ENCODE results near the gene NGB.

The NGB gene

GRCh38 chr14:77266336-77266735 is 4.7 kb downstream of the NGB start:
- in situ Hi-C loops (cut with HindIII; ENCODE audit: low sequenced_read_pairs): no loop called here
- no peak for TF ChIP-seq CTCF (IDR thresholded peaks at IDR 0.05; ENCODE audit: low read depth, low read length, missing control alignments)

GRCh38 chr14:77265561-77266335 is 5.3 kb downstream of the NGB start:
- TF ChIP-seq CTCF (IDR thresholded peaks at IDR 0.05; ENCODE audit: low read depth, low read length, missing control alignments): no peak
- in situ Hi-C loops (cut with HindIII; ENCODE audit: low sequenced_read_pairs): no loop called here
- DNase-seq (ENCODE audit: low read depth): no peak
- no peak overlapping the region for H3K4me3 ChIP-seq (ENCODE audit: low read depth, low read length)

More at GRCh38 chr14:77266336-77266735, 4.7 kb downstream of the NGB start:
- DNase-seq (ENCODE audit: low read depth): no peak
- no peak overlapping the region for H3K4me3 ChIP-seq (ENCODE audit: low read depth, low read length)

- in situ Hi-C loops (cut with HindIII; ENCODE audit: low sequenced_read_pairs): no loop called here
- no peak for TF ChIP-seq CTCF (IDR thresholded peaks at IDR 0.05; ENCODE audit: low read depth, low read length, missing control alignments)
- no peak for DNase-seq (ENCODE audit: low read depth)
- H3K4me3 ChIP-seq (ENCODE audit: low read depth, low read length): no peak overlapping the region
Observed at GRCh38 chr14:77265187-77265515, 5.9 kb downstream of the NGB start.

- no peak overlapping the region for H3K4me3 ChIP-seq (ENCODE audit: low read depth, low read length)
- DNase-seq (ENCODE audit: low read depth): no peak
- in situ Hi-C loops (cut with HindIII; ENCODE audit: low sequenced_read_pairs): no loop called here
- TF ChIP-seq CTCF (IDR thresholded peaks at IDR 0.05; ENCODE audit: low read depth, low read length, missing control alignments): no peak
Observed at GRCh38 chr14:77264466-77265186, 6.4 kb downstream of the NGB start.

- DNase-seq (ENCODE audit: low read depth): no peak
- TF ChIP-seq CTCF (IDR thresholded peaks at IDR 0.05; ENCODE audit: low read depth, low read length, missing control alignments): no peak
- no peak overlapping the region for H3K4me3 ChIP-seq (ENCODE audit: low read depth, low read length)
- in situ Hi-C loops (cut with HindIII; ENCODE audit: low sequenced_read_pairs): no loop called here
Observed at GRCh38 chr14:77260631-77261030, 10.4 kb downstream of the NGB start.

GRCh38 chr14:77260199-77260598 is 10.8 kb downstream of the NGB start:
- DNase-seq (ENCODE audit: low read depth): no peak
- TF ChIP-seq CTCF (IDR thresholded peaks at IDR 0.05; ENCODE audit: low read depth, low read length, missing control alignments): no peak
- H3K4me3 ChIP-seq (ENCODE audit: low read depth, low read length): no peak overlapping the region
- in situ Hi-C loops (cut with HindIII; ENCODE audit: low sequenced_read_pairs): no loop called here
